Smooth muscle cell (in vitro differentiated cells): ENCODE results near the gene ZBTB7C. TPM values are rescaled to one million over a fixed set of nuclear protein-coding genes. Genes with fewer than 3 reads are reported as not detected.

ENCODE experiments used
- DNase-seq: peaks from one replicate; lab custom pipeline; 2025; ENCODE audit not compliant: unreplicated experiment; lab: John Stamatoyannopoulos, UW
- H2AFZ ChIP-seq: fragments of 200-600 bp; sonication (generic); 2 replicates; pipeline ENCODE4 v1.6.0; 2016; ENCODE audit warnings: antibody characterized with exemption, low read depth, mild to moderate bottlenecking
- H3F3A ChIP-seq: fragments of 200-600 bp; sonication (generic); 2 replicates; pipeline ENCODE4 v1.6.0; 2017; ENCODE audit warnings: antibody characterized with exemption, low read depth
- H3K27ac ChIP-seq: fragments of 200-600 bp; sonication (generic); 2 replicates; pipeline ENCODE4 v1.5.1; 2016; ENCODE audit warnings: low read depth, mild to moderate bottlenecking
- H3K27me3 ChIP-seq: fragments of 200-600 bp; sonication (generic); 2 replicates; pipeline ENCODE4 v1.6.1; 2016; ENCODE audit warnings: low read depth, mild to moderate bottlenecking
- H3K36me3 ChIP-seq: fragments of 200-600 bp; sonication (generic); 2 replicates; pipeline ENCODE4 v1.5.1; 2016; ENCODE audit warnings: low read depth
- H3K4me1 ChIP-seq: fragments of 200-600 bp; sonication (generic); 2 replicates; pipeline ENCODE4 v1.5.1; 2016; ENCODE audit warnings: low read depth
- H3K4me2 ChIP-seq: fragments of 200-600 bp; sonication (generic); 2 replicates; pipeline ENCODE4 v1.6.0; 2016; ENCODE audit warnings: mild to moderate bottlenecking
- H3K4me3 ChIP-seq: fragments of 200-600 bp; sonication (generic); 2 replicates; pipeline ENCODE4 v1.5.1; 2016; ENCODE audit warnings: mild to moderate bottlenecking
- H3K79me2 ChIP-seq: fragments of 200-600 bp; sonication (generic); 2 replicates; pipeline ENCODE4 v1.6.0; 2016; ENCODE audit warnings: low read depth, mild to moderate bottlenecking
- H3K9ac ChIP-seq: fragments of 200-600 bp; sonication (generic); 2 replicates; pipeline ENCODE4 v1.6.0; 2016; ENCODE audit warnings: low read depth
- H3K9me3 ChIP-seq: fragments of 200-600 bp; sonication (generic); replicated peaks from 2 replicates; pipeline ENCODE4 v1.5.1; 2016; ENCODE audit warnings: low read depth
- H4K20me1 ChIP-seq: fragments of 200-600 bp; sonication (generic); 2 replicates; pipeline ENCODE4 v1.6.0; 2016; ENCODE audit warnings: low read depth
- WGBS: methylation state at CpG from one replicate; pipeline ENCODE4 v1.1.7; 2016; ENCODE audit warnings: low lambda C conversion rate; 5-methylcytosine and 5-hydroxymethylcytosine counted together
- polyA plus RNA-seq: library from polyadenylated mRNA; unstranded; fragments of >200 nt; fragmentation: Nextera tagmentation; extraction: Ambion mirVana; gene quantifications from 2 replicates; pipeline ENCODE4 v1.2.1, GENCODE V29; 2016
- total RNA-seq: library from RNA; depleted of rRNA; stranded (reverse); fragments of >200 nt; gene quantifications from 2 replicates; pipeline ENCODE4 v1.2.3, GENCODE V29; 2014
- TF ChIP-seq, protein P1 (sequence below): fragments of 200-600 bp; sonication (generic); IDR thresholded peaks from 2 replicates; pipeline ENCODE4 v1.5.1; 2017; ENCODE audit warnings: borderline replicate concordance, mild to moderate bottlenecking, antibody characterized with exemption; ENCODE audit not compliant: insufficient read depth, poor library complexity, severe bottlenecking

Gene ZBTB7C
- total and polyA plus RNA-seq, 2 experiments from 2014 or later, result 0.48 to 0.63 TPM

GRCh38 chr18:48230467-48231113 lies 178.6 kb downstream of the ZBTB7C start:
- H2AFZ ChIP-seq, result no peak overlapping the region
- no peaks in the 10 kb centered on the region for H3K27me3 ChIP-seq
- no peak overlapping the region for H3K4me3 ChIP-seq
- H3K9ac ChIP-seq, result no peak overlapping the region
- H3K27ac ChIP-seq, result no peak overlapping the region
- H3K36me3 ChIP-seq, result no peaks in the 10 kb centered on the region
- no peak overlapping the region for H3K4me2 ChIP-seq
- no peaks in the 10 kb centered on the region for H4K20me1 ChIP-seq
- no peaks in the 10 kb centered on the region for H3F3A ChIP-seq
- H3K79me2 ChIP-seq, result no peaks in the 10 kb centered on the region
- H3K4me1 ChIP-seq, result no peaks in the 10 kb centered on the region
- H3K9me3 ChIP-seq, result no peaks in the 10 kb centered on the region
- DNase-seq, result no peak
- TF ChIP-seq, protein P1, sequence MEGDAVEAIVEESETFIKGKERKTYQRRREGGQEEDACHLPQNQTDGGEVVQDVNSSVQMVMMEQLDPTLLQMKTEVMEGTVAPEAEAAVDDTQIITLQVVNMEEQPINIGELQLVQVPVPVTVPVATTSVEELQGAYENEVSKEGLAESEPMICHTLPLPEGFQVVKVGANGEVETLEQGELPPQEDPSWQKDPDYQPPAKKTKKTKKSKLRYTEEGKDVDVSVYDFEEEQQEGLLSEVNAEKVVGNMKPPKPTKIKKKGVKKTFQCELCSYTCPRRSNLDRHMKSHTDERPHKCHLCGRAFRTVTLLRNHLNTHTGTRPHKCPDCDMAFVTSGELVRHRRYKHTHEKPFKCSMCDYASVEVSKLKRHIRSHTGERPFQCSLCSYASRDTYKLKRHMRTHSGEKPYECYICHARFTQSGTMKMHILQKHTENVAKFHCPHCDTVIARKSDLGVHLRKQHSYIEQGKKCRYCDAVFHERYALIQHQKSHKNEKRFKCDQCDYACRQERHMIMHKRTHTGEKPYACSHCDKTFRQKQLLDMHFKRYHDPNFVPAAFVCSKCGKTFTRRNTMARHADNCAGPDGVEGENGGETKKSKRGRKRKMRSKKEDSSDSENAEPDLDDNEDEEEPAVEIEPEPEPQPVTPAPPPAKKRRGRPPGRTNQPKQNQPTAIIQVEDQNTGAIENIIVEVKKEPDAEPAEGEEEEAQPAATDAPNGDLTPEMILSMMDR, result peak; percentile 72
- 34% methylated on average over 7 of the region's 7 CpGs for WGBS

DNA sequence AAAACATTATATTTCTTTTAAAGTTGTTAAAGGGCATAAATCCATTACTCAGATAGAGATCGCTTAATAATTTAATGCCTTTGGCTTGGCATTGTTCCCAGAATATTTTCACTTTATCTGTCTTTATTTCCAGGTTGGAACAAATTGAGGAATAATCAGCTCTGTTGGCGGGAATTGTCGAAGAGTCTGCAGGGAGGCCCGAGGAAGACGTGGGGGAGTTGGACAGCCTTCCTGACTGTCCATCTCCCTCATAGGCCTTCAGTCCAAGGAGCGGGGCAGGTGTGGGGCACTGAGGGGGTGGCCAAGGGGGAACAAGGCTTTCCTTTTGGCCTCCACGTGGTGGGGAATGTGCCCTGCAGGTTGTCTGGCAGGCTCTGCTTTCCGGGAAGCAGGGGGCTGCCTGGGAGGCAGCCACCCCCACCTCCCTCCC lies 179.6 kb downstream of the ZBTB7C start:
- H3K9me3 ChIP-seq, result no peaks in the 10 kb centered on the region
- no peaks in the 10 kb centered on the region for H3K4me1 ChIP-seq
- H3K27me3 ChIP-seq, result no peaks in the 10 kb centered on the region
- TF ChIP-seq, protein P1, result no peak
- no peak overlapping the region for H3K4me2 ChIP-seq
- H4K20me1 ChIP-seq, result no peaks in the 10 kb centered on the region
- no peak overlapping the region for H3K27ac ChIP-seq
- H3K9ac ChIP-seq, result no peak overlapping the region
- WGBS, result 69% methylated on average over 8 of the region's 8 CpGs
- no peaks in the 10 kb centered on the region for H3K79me2 ChIP-seq
- no peaks in the 10 kb centered on the region for H3K36me3 ChIP-seq
- no peak for DNase-seq
- no peaks in the 10 kb centered on the region for H3F3A ChIP-seq
- H3K4me3 ChIP-seq, result no peak overlapping the region
- H2AFZ ChIP-seq, result no peak overlapping the region

- no peaks in the 10 kb centered on the region for H3K79me2 ChIP-seq
- 92% methylated on average over 10 of the region's 10 CpGs for whole genome bisulfite sequencing
- no peaks in the 10 kb centered on the region for H4K20me1 ChIP-seq
These were observed 180.3 kb downstream of the ZBTB7C start for GRCh38 chr18:48228841-48229240.

More at GRCh38 chr18:48228841-48229240, 180.3 kb downstream of the ZBTB7C start:
- Histone ChIP-seq H3F3A (no peaks in the 10 kb centered on the region), H3K36me3 (no peaks in the 10 kb centered on the region), H2AFZ (no peak overlapping the region), H3K9me3 (no peaks in the 10 kb centered on the region), H3K27me3 (no peaks in the 10 kb centered on the region), H3K4me2 (no peak overlapping the region), H3K4me1 (no peaks in the 10 kb centered on the region), H3K9ac (no peak overlapping the region), H3K27ac (no peak overlapping the region), H3K4me3 (no peak overlapping the region)
- DNase-seq, result no peak
- TF ChIP-seq, protein P1, result no peak
